Right ventricle myocardium superior (tissue), 1 donor: ENCODE results near the gene ANKH. TPM values are rescaled to one million over a fixed set of nuclear protein-coding genes. Genes with fewer than 3 reads are reported as not detected.

ENCODE experiments used
- ATAC-seq: fragments of 200-7000 bp; cut with Tn5 transposase; one replicate; pipeline ENCODE4 v1.9.1; 2020; ENCODE audit warnings: mild to moderate bottlenecking; ENCODE audit not compliant: poor library complexity
- DNase-seq: peaks from one replicate; pipeline ENCODE4 v3.0.0-alpha.2; 2020
- intact Hi-C: fragments of 100-400 bp; cut with DNase I; formaldehyde crosslinking; loops from one replicate; pipeline ENCODE4 v1.11.2; 2022
- total RNA-seq: library from RNA; stranded (reverse); fragmentation: NEBNext Ultra II Directional; extraction: Animal tissue kit (Norgen Biotek cat#: 25700); gene quantifications from one replicate; pipeline ENCODE4 v1.2.1, GENCODE V29; 2021
- donor health status: DM: no; HTN: yes; CAD: no; lungs with severe emphysema.

The ANKH gene
- total RNA-seq, 1 donor from 2014 or later: 144 TPM

GRCh38 chr5:14693070-14693469 lies 178.5 kb downstream of the ANKH start:
- DNase-seq: no peak
- ATAC-seq: no peak
- intact Hi-C loops: no loop called here

- intact Hi-C loops: loop anchor here (5.0 kb wide), 1 partner anchor 325 kb away; no protein-coding TSS in a partner anchor
- ATAC-seq: peak; percentile 61
- DNase-seq: no peak
Measured at GRCh38 chr5:14687023-14687665, 184.4 kb downstream of the ANKH start.

- DNase-seq: no peak
- no peak for ATAC-seq
- intact Hi-C loops: loop anchor here (5.0 kb wide), 1 partner anchor 326 kb away; no protein-coding TSS in a partner anchor
Measured at GRCh38 chr5:14686517-14686916, 185.1 kb downstream of the ANKH start.

GRCh38 chr5:14685757-14686156 lies 185.8 kb downstream of the ANKH start:
- ATAC-seq (peak; percentile 56), DNase-seq (no peak)
- intact Hi-C loops: loop anchor here (5.0 kb wide), 1 partner anchor 327 kb away; no protein-coding TSS in a partner anchor

GRCh38 chr5:14684757-14685156 lies 186.8 kb downstream of the ANKH start:
- intact Hi-C loops: loop anchor here (5.0 kb wide), 1 partner anchor 328 kb away; no protein-coding TSS in a partner anchor
- no peak for DNase-seq
- peak; percentile 79 for ATAC-seq

GRCh38 chr5:14683906-14684455 lies 187.6 kb downstream of the ANKH start:
- intact Hi-C loops: no loop called here
- ATAC-seq (peak; percentile 14), DNase-seq (no peak)

- ATAC-seq (peak; percentile 71), DNase-seq (peak; percentile 69)
- intact Hi-C loops: no loop called here
Measured at GRCh38 chr5:14681236-14681752, 190.3 kb downstream of the ANKH start.

GRCh38 chr5:14679595-14679994 lies 192.0 kb downstream of the ANKH start:
- ATAC-seq (no peak), DNase-seq (no peak)
- intact Hi-C loops: no loop called here

- peak; percentile 2 for ATAC-seq
- intact Hi-C loops: no loop called here
- no peak for DNase-seq
Measured at GRCh38 chr5:14678773-14679334, 192.7 kb downstream of the ANKH start.

- ATAC-seq: peak; percentile 30
- intact Hi-C loops: no loop called here
- DNase-seq: no peak
Measured at GRCh38 chr5:14676320-14676719, 195.3 kb downstream of the ANKH start.

GRCh38 chr5:14675865-14676300 lies 195.7 kb downstream of the ANKH start:
- intact Hi-C loops: no loop called here
- no peak for ATAC-seq
- no peak for DNase-seq

- DNase-seq (no peak), ATAC-seq (no peak)
- intact Hi-C loops: no loop called here
Measured at GRCh38 chr5:14674983-14675854, 196.4 kb downstream of the ANKH start.

- intact Hi-C loops: no loop called here
- DNase-seq: no peak
- ATAC-seq: no peak
Measured at GRCh38 chr5:14673443-14673842, 198.1 kb downstream of the ANKH start.

- ATAC-seq (peak; percentile 15), DNase-seq (no peak)
- intact Hi-C loops: no loop called here
Measured at GRCh38 chr5:14672484-14673394, 198.8 kb downstream of the ANKH start.

GRCh38 chr5:14672082-14672481 lies 199.5 kb downstream of the ANKH start:
- intact Hi-C loops: no loop called here
- DNase-seq (no peak), ATAC-seq (peak; percentile 10)

GRCh38 chr5:14671414-14671813 lies 200.2 kb downstream of the ANKH start:
- no peak for DNase-seq
- intact Hi-C loops: no loop called here
- ATAC-seq: no peak

- DNase-seq: no peak
- intact Hi-C loops: no loop called here
- no peak for ATAC-seq
Measured at GRCh38 chr5:14669975-14670374, 201.6 kb downstream of the ANKH start.

- DNase-seq (no peak), ATAC-seq (no peak)
- intact Hi-C loops: no loop called here
Measured at GRCh38 chr5:14669415-14669814, 202.2 kb downstream of the ANKH start.
